COLO668 (cell line): Measurements from ENCODE around the gene GADD45A.
"Not testable (repeated sequence)": the region's sequence is repeated elsewhere in the genome, so short reads cannot be mapped to it uniquely, and the experiment has no call there.

Source experiments
- DNase-seq: peaks from one replicate; lab custom pipeline; 2025; ENCODE audit not compliant: unreplicated experiment; lab: John Stamatoyannopoulos, UW

Gene GADD45A

DNA sequence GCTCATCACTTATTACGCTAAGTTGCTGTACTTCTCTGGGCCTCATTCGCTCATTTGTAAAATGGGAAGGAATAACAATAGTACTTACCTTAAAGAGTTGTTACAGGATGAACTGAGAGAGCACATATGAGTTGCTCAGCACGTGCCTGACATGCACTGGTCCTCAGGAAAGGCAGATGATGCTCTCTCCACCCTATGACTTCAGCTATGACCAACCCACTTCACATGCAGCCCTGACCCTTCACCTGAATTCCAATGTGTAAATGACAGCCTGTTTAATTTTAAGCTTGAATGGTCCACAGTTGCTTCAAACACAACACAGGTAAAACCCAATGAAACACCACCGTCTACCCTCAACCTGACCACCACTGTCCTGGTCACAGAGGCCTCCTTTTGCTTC is 32.9 kb downstream of the GADD45A start:
- no peak for DNase-seq

DNA sequence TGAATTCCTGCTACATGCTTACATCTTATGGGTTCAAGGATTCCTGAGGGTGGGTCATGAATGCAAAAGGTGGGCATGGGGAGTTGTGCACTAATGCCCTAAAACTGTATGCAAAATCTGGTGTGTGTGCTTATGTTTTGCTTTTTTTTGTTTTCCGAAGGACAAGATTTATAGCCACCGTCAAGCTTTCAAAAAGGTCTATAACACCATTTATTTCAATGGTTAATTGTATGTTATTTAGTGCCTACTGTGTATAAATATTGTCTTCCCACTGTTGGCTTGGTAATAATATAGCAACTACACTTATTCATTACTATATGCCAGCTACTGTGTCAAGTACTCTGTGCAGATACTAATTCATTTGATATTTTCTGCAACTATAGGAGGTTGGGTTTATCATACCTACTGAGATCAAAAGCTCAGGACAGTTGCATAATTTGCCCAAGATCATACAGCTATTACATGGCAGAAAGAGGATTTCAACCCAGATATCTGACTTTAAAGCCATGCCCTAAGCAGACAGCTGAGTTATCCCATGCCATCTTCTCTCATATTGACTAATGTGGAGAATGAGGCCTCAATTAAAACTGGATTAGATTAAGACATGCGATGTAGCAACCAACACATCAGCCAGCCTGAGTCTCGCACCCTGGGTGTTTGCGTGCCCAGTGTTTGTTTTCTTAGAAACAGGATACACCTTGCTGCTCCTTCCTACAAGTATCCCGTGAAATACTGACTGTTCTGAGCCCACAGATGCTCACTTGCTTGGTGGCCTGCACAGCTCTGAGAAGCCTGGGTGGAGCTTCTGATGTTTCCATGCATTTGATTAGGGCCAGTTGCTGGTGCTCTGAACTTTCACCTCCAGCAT is 34.6 kb downstream of the GADD45A start:
- DNase-seq, result peak; percentile 50

DNA sequence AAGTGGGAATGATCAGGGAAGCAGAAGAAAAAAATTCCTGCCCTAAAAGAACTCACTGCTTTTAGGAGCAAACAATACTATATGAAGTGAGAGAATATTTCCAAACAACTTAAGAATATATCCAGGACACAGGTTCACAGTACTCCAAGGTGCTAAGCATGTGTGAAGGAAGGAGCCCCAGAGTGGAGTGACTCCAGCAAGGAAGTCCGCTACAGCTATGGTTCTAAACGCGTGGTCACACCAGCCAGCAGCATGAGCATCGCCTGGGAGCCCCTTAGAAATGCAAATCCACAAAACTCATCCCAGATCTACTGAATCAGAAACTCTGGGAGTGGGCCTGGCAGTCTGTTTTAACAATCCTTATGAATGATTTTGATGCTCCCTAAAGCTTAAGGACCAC is 36.1 kb downstream of the GADD45A start:
- DNase-seq, result no peak

DNA sequence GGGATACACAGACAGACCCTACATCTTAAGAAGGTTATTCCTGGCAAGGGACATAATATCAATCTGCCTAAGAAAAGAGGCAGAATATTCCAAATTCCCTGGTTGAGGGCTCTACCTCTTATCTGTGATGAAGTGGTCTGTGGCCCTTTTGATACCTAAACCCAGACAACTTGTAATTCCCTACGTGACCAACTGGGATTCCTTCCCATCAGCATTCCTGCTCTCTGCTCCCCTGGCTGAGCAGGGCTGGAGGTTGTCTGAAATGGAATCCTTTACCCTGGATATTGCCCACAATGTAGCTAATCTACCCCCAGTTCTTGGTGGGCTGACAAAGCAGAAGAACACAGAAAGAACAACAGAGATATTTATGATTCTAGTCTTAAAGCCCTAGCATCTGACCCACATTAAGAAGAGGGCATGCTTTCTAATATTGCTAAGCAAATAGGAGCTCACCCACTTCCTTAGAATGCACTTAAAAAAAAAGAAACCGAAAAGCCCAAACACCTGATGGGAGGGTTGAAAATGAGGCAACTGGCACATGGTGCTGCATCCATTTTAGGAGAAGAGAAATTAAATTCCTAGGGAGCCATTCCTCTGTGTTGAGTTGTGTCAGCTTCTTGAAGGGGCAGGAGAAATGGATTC is 36.8 kb downstream of the GADD45A start:
- no peak for DNase-seq

DNA sequence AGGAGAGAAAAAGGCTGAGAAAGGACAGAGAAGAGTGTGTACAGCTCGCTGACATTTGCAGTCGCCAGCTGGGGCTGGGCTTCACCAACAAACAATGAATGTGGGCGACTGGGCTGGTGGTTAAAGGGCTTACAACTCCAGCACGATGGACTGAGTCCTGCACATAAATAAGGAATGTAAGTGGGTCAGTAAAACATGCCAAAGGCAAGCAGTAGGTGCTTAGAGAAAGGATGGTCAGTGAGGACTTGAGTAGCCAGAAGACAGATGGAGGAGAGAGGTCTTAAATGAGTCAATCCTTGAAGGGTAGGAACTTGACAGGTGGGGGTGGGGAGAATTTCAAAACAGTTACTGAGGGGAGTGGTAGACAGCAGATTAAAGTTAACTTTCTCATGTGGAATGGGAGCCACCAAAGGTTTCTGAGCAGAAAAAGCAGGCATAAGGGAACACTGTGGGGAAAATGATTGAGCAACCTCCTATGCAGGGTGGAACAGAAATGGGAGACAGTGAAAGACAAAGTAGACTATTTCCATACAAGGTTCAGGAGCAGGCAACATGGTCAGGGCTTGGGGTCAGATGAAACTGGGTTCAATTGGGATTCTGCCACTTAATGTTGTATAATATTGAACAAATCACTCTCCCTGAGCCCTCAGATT is 37.4 kb downstream of the GADD45A start:
- DNase-seq, result no peak

DNA sequence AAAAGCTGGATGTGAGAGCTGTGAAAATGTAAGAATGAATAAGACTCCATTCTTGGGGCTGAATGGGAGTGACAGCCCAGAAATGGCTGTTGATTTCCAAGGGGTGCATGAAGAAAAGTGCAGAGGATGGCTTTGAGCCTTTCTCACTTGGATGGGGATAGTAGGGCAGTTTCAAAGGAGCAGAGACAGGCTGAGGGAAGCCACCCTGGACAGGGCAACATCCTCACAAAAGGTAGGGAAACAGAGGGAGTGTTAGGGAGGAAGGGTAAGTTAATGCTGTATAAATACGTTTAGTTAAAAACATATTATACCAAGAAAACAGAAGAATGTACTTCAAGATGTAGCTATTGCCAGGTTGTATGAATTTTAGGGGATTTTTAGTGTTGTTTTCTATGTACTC is 38.1 kb downstream of the GADD45A start:
- no peak for DNase-seq

DNA sequence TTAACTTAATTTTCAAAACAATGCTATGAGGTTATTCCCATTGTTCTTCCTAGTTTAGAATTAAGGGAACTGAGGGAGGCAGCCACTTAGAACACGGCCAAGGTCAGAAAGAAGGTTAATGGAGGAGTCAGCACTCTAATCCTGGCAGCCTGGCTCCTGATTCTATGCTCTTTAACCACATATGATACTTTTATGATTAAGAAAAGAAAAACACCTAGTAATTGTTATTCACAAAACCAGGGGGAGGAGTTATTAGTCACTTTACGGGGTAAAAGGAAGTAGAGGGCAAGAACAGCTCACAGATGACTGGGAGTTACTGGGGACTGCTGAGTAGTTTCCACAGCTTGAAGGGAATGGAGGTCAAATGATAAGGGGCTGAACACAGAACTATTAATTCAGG is 38.6 kb downstream of the GADD45A start:
- DNase-seq, result no peak

DNA sequence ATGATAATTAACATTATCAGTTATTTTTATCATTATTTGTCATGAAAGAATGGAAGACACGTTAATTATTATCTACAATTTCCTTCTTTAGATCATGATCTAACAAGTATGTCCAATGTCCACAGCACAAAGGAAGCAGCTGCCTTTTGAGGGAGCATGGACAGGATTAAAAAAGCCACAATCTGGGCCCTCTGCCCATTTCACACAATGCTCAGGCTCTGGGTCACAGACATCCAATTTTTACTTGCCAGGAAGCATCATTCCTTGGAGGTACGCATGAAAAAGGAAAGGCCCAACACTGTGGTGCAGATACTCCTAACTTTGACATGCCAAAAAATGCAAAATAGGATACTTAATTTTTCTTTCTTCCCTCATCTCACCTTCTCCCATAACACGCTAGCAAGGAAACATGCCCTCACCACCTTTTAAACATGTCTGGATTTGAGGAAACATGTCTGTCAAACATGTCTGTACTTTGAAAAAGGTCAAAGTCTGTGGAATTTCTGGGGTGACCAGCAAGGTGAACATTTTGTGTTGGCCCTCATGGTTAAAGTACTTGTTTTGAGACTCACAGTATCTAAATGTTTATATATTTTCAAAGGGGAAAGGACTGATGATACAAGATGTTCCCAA is 40.0 kb downstream of the GADD45A start:
- DNase-seq, result peak; percentile 90

DNA sequence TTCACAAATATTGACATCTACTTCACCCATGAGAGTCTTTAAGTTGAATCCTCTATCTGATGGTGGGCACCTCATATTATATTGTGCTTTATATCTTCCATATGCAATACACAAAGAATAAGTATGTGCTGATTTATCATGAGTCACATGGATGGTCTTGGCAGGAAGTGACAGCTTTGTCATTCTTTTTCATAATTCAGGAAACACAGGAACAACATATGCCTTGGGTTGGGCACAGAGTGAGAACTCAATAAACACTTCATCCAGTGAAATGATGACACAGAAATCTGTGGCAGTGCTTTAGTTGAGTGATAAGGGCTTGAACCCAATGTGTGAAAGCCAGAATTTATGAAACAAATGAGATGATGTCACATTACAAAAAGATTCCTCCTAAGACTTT is 41.2 kb downstream of the GADD45A start:
- DNase-seq, result no peak

DNA sequence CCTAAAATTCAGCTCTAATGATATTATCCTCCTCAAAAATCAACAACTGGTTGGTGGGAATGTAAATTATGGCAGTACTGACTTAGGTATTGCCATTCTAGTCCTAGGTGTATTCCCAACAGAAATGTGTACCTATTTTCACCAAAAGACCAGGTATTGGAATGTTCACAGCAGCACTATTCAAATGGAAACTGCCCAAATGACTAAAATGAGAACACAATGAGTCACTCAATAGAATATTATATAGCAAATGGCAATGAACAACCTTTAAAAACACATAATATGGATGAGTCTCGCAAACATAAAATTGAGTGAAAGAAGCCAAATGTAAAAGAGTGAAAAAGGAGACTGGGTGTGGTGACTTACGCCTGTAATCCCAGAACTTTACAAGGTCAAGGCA is 44.9 kb downstream of the GADD45A start:
- no peak for DNase-seq

DNA sequence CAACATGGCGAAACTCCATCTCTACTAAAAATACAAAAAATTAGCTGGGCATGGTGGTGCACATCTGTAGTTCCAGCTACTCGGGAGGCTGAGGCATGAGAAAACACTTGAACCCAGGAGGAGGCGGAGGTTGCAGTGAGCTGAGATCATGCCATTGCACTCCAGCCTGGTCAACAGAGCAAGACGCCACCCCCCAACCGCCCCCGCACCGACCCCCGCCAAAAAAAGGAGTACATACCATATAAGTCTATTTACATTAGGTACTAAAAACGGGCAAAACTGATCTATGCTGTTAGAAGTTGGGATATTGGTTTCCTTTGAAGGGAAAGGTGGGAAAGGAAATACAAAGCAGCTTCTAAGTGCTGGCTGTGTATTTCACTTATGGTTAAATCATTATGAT is 45.3 kb downstream of the GADD45A start:
- DNase-seq, result not testable (repeated sequence)

DNA sequence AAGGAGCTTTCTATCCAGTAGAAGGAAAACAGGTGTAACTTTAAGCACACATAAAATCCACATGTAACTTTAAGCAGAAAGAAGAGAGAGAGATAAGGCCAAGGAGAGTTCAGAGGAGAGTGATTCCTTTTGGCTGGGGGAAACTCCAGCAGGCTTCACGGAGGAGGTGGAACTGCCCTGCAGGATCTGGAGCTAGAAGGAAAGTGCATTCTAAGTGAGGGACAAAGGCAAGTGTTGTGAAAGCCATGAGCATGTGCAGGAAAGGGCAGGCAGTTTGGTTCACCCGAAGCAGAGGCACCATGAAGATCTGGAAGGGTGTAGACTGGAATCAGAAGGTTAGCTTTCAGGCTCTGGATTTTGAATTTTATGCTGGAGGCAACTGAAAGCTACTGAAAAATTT is 46.3 kb downstream of the GADD45A start:
- DNase-seq, result no peak

DNA sequence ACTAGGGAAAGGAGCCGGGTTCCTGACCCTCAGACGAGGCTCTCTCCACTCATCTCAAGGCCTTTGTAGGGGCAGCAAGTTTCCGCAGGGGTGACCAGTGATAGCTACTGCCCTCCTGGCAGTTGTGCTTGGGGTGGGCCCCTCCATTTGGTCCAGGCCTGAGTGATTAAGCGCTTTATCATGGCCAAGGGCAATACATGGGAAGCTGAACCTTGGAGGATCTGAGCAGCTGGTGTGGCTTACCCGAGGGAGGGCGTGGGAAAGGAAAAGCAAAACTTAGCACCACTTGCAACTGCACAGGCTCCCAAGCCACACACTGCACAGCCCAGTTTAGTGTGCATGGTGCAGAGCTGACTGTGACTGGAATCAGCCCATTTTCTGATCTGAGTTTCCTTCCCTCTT is 47.8 kb downstream of the GADD45A start:
- DNase-seq, result no peak

DNA sequence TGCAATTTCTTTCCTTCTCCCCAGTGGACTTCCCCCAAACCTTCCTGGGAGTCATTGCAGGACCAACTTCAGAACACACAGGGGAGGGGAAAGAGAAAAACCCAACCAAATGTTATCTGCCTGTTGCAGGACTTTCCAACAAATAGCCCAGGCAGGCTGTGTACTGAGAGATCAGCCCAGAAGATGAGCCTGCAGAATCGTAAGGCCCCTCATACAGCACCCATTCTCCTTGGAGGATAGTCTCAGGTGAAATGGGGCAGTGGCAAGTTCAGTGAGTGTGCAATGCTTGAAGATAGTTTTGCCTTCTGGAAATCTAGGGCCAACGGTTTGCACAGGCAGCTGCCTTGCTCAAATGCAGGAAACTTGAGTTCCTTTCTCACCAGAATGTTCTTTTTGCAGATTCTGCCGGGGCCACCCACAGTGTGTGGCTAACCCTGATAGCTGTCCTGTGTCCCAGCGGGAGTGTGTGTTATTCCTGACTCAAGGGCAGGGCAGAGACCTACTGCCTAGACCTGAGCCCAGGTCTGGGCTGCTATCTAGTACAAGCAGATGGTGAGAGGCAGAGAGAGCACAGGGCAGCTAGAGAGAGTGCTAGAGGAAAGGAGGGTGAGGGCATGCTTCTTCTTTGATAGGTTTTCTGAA is 48.8 kb downstream of the GADD45A start:
- no peak for DNase-seq

DNA sequence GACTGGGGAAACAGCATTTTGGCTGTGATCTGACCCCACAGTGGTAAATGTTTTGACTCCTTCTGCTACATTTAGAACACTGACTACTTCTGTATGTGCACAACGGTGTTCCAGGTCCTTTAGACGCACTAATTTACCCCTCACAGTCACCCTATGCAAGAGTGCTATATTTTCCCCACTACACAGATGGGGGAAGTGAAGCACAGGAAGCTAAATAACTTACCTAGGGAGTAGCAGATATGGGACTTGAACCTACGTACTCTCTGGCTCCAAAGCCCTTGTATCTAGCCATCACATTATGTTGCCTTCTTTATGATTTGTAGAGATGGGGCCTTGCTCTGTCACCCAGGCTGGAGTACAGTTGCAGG is 49.3 kb downstream of the GADD45A start:
- no peak for DNase-seq

DNA sequence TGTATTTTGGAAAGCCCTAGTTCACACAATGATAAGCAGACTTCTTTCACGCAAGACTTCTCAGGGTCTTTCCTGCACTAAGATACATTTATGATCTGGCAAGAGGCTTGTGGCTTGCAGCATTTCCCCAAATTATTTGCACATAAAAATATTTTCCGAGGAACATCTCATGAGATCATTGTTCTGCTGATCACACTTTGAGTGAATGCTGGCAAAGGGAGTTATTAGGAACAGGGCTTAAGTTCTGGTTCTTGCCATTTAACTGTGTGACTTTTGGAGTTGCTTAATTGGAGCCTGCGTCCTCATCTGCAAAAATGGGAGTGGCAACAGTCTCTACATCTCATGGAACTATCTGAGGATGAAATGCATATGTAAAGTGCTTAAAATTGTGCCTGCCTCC is 50.2 kb downstream of the GADD45A start:
- DNase-seq, result no peak

DNA sequence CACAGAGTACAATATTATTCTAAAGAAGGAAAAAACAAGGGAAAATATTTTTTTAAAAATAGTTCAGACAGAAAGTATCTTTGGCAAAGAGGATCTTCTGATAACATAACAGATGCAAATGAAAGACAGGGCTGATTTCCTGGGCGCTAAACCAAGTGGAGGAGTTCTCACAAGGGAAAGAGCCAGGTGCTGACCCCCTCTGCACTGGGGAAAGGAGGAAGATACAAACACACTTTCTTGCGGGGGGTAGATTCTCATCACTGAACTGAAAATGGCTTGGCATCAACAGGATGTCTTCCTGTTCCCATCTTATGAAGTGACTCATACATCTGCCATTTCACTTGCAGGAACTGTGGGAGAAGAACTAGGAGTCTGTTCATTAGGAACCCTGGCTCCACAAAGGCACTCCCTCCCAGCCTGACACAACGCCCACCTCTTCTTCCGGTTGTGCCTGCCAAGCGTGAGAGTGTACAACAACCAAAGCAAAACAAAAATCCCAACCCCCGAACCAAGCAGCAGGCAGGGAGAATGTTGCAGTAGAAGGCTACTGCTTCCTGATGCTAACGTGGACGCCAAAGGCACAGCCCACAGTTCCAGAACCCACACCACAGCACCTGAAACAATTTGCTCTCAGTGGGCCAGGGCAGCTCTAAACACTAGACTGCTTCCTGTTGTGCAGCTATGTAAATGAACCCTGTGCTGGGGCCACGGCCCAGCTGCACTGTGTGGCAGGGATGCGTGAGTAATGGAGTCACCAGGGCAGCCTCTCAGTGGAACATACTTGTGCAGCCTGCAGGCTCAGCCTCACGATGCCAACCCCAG is 51.0 kb downstream of the GADD45A start:
- DNase-seq, result peak; percentile 84

DNA sequence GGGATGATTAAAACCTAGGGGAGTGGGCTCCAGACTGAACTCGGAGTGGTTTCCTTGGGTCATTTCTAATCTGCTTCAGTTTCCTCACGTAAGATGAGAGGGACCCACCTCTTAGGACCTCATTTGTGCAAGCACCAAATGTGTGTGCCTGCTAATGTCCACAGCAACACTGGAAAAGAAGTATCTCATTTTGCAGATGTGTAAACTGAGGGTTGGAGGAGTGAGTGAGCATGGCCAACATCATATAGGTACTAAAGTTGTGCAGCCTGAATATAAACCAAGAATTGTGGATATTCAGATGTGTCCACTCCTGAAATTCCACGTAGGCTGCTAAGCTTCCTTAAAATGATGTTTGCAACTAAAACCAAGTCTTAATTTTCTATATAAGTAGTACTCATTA is 51.7 kb downstream of the GADD45A start:
- no peak for DNase-seq

DNA sequence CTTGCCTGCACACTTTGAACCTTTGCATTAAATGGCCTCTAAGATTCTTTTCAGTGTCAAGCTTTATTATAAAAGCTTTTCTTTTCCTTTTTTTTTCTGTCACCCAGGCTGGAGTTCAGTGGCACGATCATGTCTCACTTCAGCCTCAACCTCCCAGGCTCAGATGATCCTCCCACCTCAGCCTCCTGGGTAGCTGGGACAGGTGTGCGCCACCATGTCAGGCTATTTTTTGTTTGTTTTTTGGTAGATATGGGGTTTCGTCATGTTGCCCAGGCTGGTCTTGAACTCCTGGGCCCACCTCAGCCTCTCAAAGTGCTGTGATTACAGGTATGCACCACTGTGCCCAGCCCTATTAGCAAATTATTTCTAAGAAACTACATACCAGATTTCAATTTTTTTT is 52.9 kb downstream of the GADD45A start:
- no peak for DNase-seq
